DOHH2 (cell line): ENCODE results near the gene CMIP.

Source experiments
- H3F3A ChIP-seq: fragments of 200-600 bp; sonication (generic), shearing (Covaris generic); 2 replicates; pipeline ENCODE4 v1.6.0; 2016; ENCODE audit warnings: antibody characterized with exemption, mild to moderate bottlenecking; ENCODE audit not compliant: control insufficient read depth, insufficient read depth
- H3K27ac ChIP-seq: fragments of 200-600 bp; sonication (generic); 2 replicates; pipeline ENCODE4 v1.5.1; 2014; ENCODE audit warnings: low read depth, mild to moderate bottlenecking, low read length, moderate library complexity
- H3K27me3 ChIP-seq: fragments of 200-600 bp; sonication (generic); 2 replicates; pipeline ENCODE4 v1.6.1; 2014; ENCODE audit warnings: mild to moderate bottlenecking, low read length, mixed read lengths; ENCODE audit not compliant: control insufficient read depth
- H3K36me3 ChIP-seq: fragments of 200-600 bp; sonication (generic); 2 replicates; pipeline ENCODE4 v1.6.1; 2014; ENCODE audit warnings: mild to moderate bottlenecking, low read length, moderate library complexity, mixed read lengths; ENCODE audit not compliant: control insufficient read depth
- H3K4me1 ChIP-seq: fragments of 200-600 bp; sonication (generic); 2 replicates; pipeline ENCODE4 v1.6.1; 2014; ENCODE audit warnings: mild to moderate bottlenecking, low read length, mixed read lengths; ENCODE audit not compliant: control insufficient read depth
- H3K4me2 ChIP-seq: fragments of 200-600 bp; sonication (generic); 2 replicates; pipeline ENCODE4 v1.6.0; 2014; ENCODE audit warnings: mild to moderate bottlenecking, low read length, moderate library complexity
- H3K4me3 ChIP-seq: fragments of 200-600 bp; sonication (generic); 2 replicates; pipeline ENCODE4 v1.5.1; 2014; ENCODE audit warnings: mild to moderate bottlenecking, low read length, mixed read lengths
- H3K79me2 ChIP-seq: fragments of 200-600 bp; sonication (generic); 2 replicates; pipeline ENCODE4 v1.6.1; 2014; ENCODE audit warnings: mild to moderate bottlenecking, low read length, mixed read lengths; ENCODE audit not compliant: control insufficient read depth
- H3K9me2 ChIP-seq: fragments of 200-600 bp; sonication (generic); replicated peaks from 2 replicates; pipeline ENCODE4 v1.6.1; 2014; ENCODE audit warnings: mild to moderate bottlenecking, low read length, mixed read lengths; ENCODE audit not compliant: control insufficient read depth
- H3K9me3 ChIP-seq: fragments of 200-600 bp; sonication (generic); 2 replicates; pipeline ENCODE4 v1.6.1; 2014; ENCODE audit warnings: antibody characterized with exemption, low read length, mixed read lengths; ENCODE audit not compliant: control insufficient read depth, insufficient read depth
- H4K20me1 ChIP-seq: fragments of 200-600 bp; sonication (generic); 2 replicates; pipeline ENCODE4 v1.6.0; 2014; ENCODE audit warnings: low read depth, mild to moderate bottlenecking, antibody characterized with exemption, low read length, moderate library complexity; ENCODE audit not compliant: control insufficient read depth, insufficient read depth
- EZH2phosphoT487 ChIP-seq: fragments of 200-600 bp; sonication (generic); IDR thresholded peaks from 2 replicates; pipeline ENCODE4 v1.6.1; 2017; ENCODE audit warnings: borderline replicate concordance, mild to moderate bottlenecking, antibody characterized with exemption, low read length, moderate library complexity, mixed read lengths
- TF ChIP-seq, protein P1 (sequence below): fragments of 200-600 bp; sonication (generic); IDR thresholded peaks from one replicate; pipeline ENCODE4 v1.5.1; 2014; ENCODE audit warnings: antibody characterized with exemption, mild to moderate bottlenecking, low read depth, low read length; ENCODE audit not compliant: poor library complexity, severe bottlenecking

The CMIP gene

DNA sequence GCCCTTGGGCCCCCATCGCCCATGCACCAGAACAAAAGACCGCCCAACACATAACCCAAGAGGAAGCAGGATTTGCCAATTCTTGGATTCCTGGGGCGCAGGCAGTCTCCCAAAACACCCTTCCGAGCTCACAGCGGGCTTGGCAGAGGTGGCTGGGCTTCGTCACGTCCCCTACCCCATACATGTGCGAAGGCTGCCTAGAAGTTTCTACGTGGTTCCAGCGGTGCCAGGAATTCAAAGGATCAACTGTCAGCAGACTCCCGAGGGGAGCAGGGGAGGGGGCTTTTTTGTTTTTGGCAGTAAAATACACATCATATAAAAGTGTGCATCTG is 253.7 kb downstream of the CMIP start:
- Histone ChIP-seq H3K4me3 (no peak overlapping the region), H3K36me3 (no peaks in the 10 kb centered on the region), H3F3A (no peaks in the 10 kb centered on the region), H3K9me2 (no peaks in the 10 kb centered on the region), H3K9me3 (no peaks in the 10 kb centered on the region), H3K27ac (no peak overlapping the region), H3K27me3 (no peaks in the 10 kb centered on the region), H4K20me1 (no peaks in the 10 kb centered on the region), H3K4me2 (no peak overlapping the region), H3K79me2 (no peaks in the 10 kb centered on the region), H3K4me1 (no peaks in the 10 kb centered on the region)
- TF ChIP-seq, protein P1, sequence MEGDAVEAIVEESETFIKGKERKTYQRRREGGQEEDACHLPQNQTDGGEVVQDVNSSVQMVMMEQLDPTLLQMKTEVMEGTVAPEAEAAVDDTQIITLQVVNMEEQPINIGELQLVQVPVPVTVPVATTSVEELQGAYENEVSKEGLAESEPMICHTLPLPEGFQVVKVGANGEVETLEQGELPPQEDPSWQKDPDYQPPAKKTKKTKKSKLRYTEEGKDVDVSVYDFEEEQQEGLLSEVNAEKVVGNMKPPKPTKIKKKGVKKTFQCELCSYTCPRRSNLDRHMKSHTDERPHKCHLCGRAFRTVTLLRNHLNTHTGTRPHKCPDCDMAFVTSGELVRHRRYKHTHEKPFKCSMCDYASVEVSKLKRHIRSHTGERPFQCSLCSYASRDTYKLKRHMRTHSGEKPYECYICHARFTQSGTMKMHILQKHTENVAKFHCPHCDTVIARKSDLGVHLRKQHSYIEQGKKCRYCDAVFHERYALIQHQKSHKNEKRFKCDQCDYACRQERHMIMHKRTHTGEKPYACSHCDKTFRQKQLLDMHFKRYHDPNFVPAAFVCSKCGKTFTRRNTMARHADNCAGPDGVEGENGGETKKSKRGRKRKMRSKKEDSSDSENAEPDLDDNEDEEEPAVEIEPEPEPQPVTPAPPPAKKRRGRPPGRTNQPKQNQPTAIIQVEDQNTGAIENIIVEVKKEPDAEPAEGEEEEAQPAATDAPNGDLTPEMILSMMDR, result no peak
- no peak for TF ChIP-seq EZH2phosphoT487

DNA sequence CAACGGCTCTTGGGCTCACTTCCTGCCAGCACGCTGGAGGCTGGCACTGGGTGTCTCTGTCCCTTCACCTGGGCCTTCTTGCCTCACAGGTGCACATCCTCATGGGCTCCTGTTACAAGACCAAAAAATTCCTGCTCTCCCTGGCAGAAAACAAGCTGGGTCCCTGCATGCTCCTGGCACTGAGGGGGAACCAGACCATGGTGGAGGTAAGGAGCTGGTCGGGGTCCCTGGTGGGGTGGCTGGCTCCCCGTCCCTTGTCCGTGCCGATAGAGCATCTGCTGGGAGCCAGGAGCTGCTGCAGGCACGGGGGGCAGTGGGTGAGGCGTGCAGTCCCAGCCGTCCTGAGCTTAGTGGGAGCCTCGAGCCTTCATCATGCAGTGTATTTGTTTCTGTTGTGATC is 255.0 kb downstream of the CMIP start:
- Histone ChIP-seq H3F3A (no peaks in the 10 kb centered on the region), H3K27me3 (no peaks in the 10 kb centered on the region), H3K27ac (no peak overlapping the region), H3K79me2 (no peaks in the 10 kb centered on the region), H3K4me1 (no peaks in the 10 kb centered on the region), H3K4me2 (no peak overlapping the region), H4K20me1 (no peaks in the 10 kb centered on the region), H3K9me3 (no peaks in the 10 kb centered on the region), H3K36me3 (no peaks in the 10 kb centered on the region), H3K9me2 (no peaks in the 10 kb centered on the region), H3K4me3 (no peak overlapping the region)
- TF ChIP-seq, protein P1, result no peak
- no peak for TF ChIP-seq EZH2phosphoT487

DNA sequence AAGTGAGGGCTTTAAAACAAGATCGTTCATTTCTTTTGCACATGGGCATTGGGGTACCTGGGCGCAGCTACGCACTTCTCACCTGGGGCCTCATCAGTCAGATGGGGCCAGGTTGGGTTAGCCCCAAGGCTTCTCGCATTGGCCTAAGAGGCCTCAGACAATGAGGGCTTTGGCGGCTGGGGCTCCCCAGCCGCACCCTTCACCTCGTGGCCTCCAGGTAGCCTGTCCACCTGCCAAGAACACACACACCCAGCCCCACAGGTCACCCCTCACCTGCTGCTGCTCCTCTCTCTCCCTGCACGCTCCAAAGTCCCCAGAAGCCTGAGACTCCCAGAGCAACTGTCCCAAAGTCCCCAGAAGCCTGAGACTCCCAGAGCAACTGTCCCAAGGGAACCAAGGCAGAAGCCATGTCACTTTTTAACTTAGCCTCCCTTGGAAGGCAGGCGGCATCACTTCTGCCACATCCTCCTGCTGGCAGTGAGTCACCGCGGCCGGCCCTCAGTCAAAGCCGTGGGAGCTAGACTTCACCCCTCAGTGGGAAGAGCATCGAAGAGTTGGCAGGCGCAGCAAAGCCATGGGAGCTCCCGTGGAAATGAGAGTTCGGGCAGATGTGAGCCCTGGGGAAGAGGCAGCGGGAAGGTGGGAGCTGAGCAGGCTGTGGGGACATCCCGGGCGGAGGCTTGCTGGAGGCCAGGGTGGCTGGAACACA is 255.6 kb downstream of the CMIP start:
- H3K9me2 ChIP-seq, result no peaks in the 10 kb centered on the region
- no peak overlapping the region for H3K4me3 ChIP-seq
- no peaks in the 10 kb centered on the region for H3K27me3 ChIP-seq
- H3K79me2 ChIP-seq, result no peaks in the 10 kb centered on the region
- H3K9me3 ChIP-seq, result no peaks in the 10 kb centered on the region
- H3K4me1 ChIP-seq, result no peaks in the 10 kb centered on the region
- no peaks in the 10 kb centered on the region for H3F3A ChIP-seq
- H3K27ac ChIP-seq, result no peak overlapping the region
- TF ChIP-seq, protein P1, result no peak
- no peak for TF ChIP-seq EZH2phosphoT487
- H4K20me1 ChIP-seq, result no peaks in the 10 kb centered on the region
- no peaks in the 10 kb centered on the region for H3K36me3 ChIP-seq
- no peak overlapping the region for H3K4me2 ChIP-seq

DNA sequence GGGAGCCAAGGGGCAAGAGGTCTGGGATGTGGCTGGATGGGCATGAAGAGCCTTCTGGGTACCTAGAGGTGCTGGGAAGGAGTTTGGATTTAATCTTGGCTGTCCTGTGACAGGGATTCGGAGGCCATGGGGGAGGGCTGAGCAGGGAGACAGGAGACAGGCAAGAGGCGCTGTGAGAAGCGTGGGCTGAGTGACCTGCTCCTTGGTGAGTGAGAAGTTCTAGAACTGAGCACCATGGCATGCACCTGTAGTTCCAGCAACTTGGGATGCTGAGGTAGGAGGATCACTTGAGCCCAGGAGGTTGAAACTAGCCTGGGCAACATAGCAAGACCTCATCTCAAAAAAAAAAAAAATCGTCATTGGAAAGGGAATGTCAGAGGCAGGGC is 256.2 kb downstream of the CMIP start:
- no peak for TF ChIP-seq EZH2phosphoT487
- TF ChIP-seq, protein P1, result no peak
- H3K27me3 ChIP-seq, result no peaks in the 10 kb centered on the region
- H3K4me1 ChIP-seq, result no peaks in the 10 kb centered on the region
- H3K79me2 ChIP-seq, result no peaks in the 10 kb centered on the region
- H3K9me3 ChIP-seq, result no peaks in the 10 kb centered on the region
- no peaks in the 10 kb centered on the region for H3K9me2 ChIP-seq
- no peaks in the 10 kb centered on the region for H3K36me3 ChIP-seq
- no peaks in the 10 kb centered on the region for H3F3A ChIP-seq
- no peak overlapping the region for H3K4me3 ChIP-seq
- H3K4me2 ChIP-seq, result no peak overlapping the region
- 0 out of 2 replicates have a peak, but pooled peaks cover 3% of the 10 kb centered on the region for H4K20me1 ChIP-seq
- H3K27ac ChIP-seq, result no peak overlapping the region
